ENCODE results near the gene PLCB4.

The PLCB4 gene

GRCh38 chr20:9211016-9211760 is 142.3 kb downstream of the PLCB4 start:
- TF ChIP-seq CTCF (IDR thresholded peaks at IDR 0.05), result no peak
- Histone ChIP-seq H3K27ac (no peak overlapping the region), H3K4me3 (no peak overlapping the region)
- DNase-seq (ENCODE audit: low spot score), result no peak

- no peak overlapping the region for H3K4me3 ChIP-seq
- no peak overlapping the region for H3K27ac ChIP-seq
- no peak for TF ChIP-seq CTCF (IDR thresholded peaks at IDR 0.05)
- no peak for DNase-seq (ENCODE audit: low spot score)
Measured at GRCh38 chr20:9212735-9213134, 143.8 kb downstream of the PLCB4 start.

GRCh38 chr20:9214685-9215084 is 145.8 kb downstream of the PLCB4 start:
- DNase-seq (ENCODE audit: low spot score), result no peak
- TF ChIP-seq CTCF (IDR thresholded peaks at IDR 0.05), result no peak
- Histone ChIP-seq H3K27ac (no peak overlapping the region), H3K4me3 (no peak overlapping the region)

- no peak overlapping the region for H3K27ac ChIP-seq
- TF ChIP-seq CTCF (IDR thresholded peaks at IDR 0.05), result no peak
- DNase-seq (ENCODE audit: low spot score), result no peak
- no peak overlapping the region for H3K4me3 ChIP-seq
Measured at GRCh38 chr20:9215539-9215938, 146.7 kb downstream of the PLCB4 start.

GRCh38 chr20:9218531-9218961 is 149.7 kb downstream of the PLCB4 start:
- H3K4me3 ChIP-seq, result no peak overlapping the region
- peak overlapping the region in 1 of 2 donors; percentile 40 for H3K27ac ChIP-seq
- no peak for TF ChIP-seq CTCF (IDR thresholded peaks at IDR 0.05)
- no peak for DNase-seq (ENCODE audit: low spot score)

GRCh38 chr20:9220874-9221547 is 152.1 kb downstream of the PLCB4 start:
- Histone ChIP-seq H3K27ac (no peak overlapping the region), H3K4me3 (no peak overlapping the region)
- no peak for TF ChIP-seq CTCF (IDR thresholded peaks at IDR 0.05)
- no peak for DNase-seq (ENCODE audit: low spot score)

GRCh38 chr20:9223296-9223695 is 154.4 kb downstream of the PLCB4 start:
- Histone ChIP-seq H3K4me3 (no peak overlapping the region), H3K27ac (no peak overlapping the region)
- DNase-seq (ENCODE audit: low spot score), result no peak
- TF ChIP-seq CTCF (IDR thresholded peaks at IDR 0.05), result no peak

All from coronary artery (tissue), 2 donors.